ENCODE results near the gene ZSWIM5.
"Not testable (repeated sequence)": the region's sequence is repeated elsewhere in the genome, so short reads cannot be mapped to it uniquely, and the experiment has no call there.

ZSWIM5 gene

DNA sequence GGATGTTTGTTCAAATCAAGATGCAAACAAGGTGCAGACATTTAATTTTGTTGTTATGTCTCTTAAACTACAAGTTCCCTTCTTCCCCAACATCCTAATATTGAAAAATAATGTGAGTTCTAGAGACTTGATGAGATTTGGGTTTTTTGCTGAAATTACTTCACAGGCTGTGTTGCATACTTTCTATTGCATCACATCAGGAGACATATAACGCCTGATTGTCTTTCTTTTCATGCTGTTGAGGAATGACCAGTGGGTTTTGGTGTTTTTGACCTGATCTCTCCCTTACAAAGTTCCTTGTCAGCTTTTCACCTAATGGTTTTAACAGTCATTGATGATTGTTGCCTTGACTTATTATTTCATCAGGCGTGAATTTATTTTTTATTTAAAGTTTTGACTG, 111.0 kb downstream of the ZSWIM5 start:
- no peak for DNase-seq (ENCODE audit: low read depth in 2 of 2)

DNA sequence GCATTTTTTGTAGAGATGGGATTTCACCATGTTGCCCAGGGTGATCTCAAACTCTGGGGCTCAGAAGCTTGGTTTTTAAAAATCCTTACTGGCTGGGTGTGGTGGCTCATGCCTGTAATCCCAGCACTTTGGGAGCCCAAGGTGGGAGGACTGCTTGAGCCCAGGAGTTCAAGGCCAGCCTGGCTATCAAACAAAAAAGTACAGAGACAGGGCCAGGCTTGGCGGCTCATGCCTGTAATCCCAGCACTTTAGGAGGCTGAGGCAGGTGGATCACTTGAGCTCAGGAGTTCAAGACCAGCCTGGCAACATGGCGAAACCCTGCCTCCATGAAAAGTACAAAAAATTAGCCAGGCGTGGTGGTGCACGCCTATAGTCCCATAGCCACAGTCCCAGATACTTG, 112.0 kb downstream of the ZSWIM5 start:
- DNase-seq (ENCODE audit: low read depth in 2 of 2) = not testable (repeated sequence)

DNA sequence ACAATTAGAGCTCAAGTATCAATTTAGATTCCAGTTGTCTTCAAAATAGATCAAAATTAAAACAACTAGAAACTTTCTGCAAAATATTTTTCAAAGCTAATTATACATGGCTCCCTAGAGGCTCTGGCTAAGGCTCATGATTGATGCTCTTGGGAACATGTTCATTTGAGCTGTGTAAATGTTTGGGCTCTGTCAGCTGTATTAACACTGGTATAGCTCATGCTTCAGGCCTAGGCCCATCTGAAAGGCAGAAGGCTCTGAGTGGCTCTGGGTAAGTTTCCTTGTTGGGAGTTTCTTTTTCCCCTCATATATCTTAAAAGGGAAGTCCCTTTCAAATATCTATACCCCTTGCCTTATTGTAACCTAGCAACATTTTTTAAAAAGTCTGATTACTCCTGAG, 113.1 kb downstream of the ZSWIM5 start:
- no peak for DNase-seq (ENCODE audit: low read depth in 2 of 2)

DNA sequence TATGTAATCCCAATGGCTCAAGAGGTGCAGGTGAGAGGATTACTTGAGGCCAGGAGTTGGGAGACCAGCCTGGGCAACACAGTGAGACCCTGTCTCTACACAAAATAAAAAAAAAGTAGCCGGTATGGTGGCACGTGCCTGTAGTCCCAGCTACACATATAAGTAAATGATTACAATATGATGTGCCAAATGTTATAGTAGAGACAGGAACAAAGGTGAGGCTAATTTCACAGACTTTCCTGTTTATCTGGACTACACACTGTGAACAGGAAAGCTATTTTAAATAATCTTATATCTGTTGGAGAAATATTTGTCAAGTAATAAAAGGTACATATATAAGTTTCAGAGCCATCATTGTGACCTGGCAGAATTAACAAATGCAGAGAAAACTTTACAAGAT, 116.7 kb downstream of the ZSWIM5 start:
- DNase-seq (ENCODE audit: low read depth in 2 of 2) = no peak

DNA sequence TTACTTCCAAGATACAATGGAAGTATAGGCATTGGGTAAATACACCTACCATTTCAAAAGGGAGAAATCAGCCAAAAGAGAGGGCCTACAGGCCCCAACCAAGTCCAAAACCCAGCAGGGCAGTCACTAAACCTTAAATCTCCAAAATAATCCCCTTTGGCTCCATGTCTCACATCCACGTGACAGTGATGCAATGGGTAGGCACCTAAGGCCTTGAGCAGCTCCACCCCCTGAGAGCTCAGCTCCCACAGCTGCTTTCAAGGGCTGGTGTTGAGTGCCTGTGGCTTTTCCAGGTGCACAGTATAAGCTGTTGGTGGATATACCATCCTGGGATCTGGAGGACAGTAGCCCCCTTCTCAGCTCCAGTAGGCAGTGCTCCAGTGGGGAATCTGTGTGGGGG, 121.8 kb downstream of the ZSWIM5 start:
- no peak for DNase-seq (ENCODE audit: low read depth in 2 of 2)

DNA sequence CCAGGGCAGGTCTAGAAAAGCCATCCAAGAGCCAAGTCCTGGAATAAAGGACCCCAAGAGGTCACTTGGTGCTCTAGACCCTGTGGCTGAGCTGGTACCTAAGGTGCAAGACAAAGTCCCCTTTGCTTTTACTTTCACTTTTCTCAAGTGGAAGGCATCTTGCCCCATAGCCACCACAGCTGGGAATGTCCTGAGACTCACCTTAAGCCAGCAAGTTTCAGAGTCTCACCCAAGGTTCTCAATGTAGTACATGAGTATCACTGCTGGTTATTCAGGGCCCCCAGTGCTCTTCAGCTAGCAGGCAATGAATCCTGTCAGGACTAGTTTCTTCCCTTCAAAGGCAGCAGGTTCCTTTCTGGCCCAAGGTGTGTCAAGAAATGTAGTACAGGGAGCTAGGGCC, 126.9 kb downstream of the ZSWIM5 start:
- DNase-seq (ENCODE audit: low read depth in 2 of 2) = no peak

DNA sequence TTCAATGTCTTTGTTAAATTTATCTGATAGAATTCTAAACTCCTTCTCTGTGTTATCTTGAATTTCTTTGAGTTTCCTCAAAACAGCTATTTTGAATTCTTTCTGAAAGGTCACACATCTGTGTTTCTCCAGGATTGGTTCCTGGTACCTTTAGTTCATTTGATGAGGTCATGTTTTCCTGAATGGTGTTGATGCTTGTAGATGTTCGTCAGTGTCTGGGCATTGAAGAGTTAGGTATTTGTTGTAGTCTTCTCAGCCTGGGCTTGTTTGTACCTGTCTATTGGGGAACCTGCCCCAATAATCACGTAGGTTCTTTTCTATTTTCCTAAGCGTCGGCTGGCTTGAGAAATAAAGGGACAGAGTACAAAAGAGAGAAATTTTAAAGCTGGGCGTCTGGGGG, 129.4 kb downstream of the ZSWIM5 start:
- DNase-seq (ENCODE audit: low read depth in 2 of 2) = not testable (repeated sequence)

DNA sequence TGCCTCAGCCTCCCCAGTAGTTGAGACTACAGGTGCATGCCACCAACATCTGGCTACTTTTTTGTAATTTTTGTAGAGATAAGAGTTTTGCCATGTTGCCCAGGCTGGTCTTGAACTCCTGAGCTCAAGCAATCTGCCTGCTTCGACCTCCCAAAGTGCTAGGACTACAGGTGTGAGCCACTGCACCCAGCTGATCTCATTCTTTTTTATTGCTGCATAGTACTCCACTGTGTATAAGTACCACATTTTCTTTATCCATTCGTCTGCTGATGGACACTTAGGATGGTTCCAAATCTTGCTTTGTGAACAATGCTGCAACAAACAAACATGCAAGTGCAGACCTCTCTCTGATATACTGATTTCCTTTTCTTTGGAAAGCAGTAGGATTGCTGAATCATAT, 134.8 kb downstream of the ZSWIM5 start:
- no peak for DNase-seq (ENCODE audit: low read depth in 2 of 2)

DNA sequence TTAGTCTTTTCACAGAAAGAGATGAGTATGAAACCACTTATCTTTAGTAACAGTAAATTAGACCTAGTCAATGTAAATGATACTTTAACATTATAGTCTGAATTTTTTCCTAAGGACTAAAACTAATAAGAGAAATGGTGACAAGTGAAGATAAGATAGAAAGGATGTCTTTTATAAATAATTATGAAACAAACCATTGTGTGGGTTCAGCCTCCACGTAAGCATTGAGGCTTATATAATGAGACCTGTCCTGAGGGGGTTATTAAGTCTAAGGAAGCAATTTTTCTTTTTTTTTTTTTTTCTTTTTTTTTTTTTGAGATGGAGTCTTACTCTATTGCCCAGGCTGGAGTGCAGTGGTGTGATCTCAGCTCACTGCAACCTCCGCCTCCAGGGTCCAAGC, 138.6 kb downstream of the ZSWIM5 start:
- DNase-seq (ENCODE audit: low read depth in 2 of 2) = no peak

DNA sequence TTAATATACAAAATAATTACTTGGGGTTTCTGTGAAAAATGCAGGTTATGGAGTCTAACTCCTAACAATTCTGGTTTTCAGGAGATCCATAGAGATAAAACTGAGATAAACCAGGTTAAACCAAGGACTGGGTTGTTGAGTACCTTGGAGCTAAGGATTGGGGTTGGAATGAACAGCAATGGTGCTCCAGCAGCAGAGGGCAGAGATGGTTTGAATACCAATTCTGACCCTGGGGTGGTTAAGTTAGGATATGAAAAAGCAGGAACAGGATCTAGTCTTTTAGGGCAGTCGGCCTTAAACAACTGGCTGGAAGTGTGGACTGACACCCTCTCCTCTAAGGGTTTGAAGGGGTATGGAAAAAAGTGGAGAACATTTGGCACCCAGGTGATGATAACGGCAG, 141.3 kb downstream of the ZSWIM5 start:
- DNase-seq (ENCODE audit: low read depth in 2 of 2) = no peak

DNA sequence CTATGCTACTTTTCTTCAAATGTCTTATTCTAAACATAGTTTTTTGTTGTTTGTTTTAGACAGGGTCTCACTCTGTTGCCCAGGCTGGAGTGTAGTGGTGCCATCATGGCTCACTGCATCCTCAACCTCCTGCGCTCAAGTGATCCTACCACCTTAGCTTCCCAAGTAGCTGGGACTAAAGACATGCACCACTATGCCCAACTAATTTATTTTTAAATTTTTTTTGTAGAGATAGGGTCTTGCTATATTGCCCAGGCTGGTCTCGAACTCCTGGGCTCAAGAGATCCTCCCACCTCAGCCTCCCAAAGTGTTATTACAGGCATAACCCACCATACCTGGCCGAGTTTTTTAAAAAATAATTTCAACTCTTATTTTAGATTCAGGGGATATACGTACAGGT, 143.9 kb downstream of the ZSWIM5 start:
- DNase-seq (ENCODE audit: low read depth in 2 of 2) = not testable (repeated sequence)

DNA sequence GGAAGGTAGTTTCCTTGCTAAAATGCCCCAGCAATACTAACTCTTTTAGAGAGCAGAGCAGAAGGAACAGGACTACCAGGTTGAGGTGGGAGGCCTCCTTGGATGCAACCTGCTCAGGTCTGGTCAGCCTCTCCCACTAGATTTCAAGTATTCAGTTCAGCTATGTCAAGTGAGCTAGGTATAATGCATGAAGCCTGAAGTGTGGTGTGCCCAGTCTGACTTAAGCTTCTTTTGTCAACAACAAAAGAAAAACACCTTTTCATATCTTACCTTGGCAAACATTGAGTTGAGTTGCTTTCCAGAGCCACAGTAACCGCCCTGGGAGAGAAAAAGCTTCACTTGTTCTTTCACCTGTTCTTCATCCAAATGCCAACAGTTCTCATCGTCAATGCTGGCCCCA, 146.6 kb downstream of the ZSWIM5 start:
- DNase-seq (ENCODE audit: low read depth in 2 of 2) = no peak

DNA sequence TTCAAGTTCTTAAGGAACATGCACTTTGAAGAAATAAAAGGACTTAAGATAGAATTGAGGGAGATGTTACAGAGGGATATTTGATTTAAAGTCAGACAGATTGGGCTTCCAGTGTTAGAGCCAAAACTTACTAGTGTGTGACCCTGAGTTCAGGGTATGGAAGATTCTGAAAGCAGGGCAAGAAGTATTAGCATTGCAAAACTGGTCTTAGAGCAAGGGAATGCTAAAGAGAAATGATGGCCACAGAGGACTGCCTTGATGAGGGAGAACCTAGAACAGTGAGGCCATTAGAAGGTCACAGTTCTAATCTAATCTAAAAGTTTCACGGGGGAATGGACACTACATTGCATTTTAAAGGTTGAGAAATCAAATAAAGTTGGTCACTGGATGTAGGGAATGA, 148.9 kb downstream of the ZSWIM5 start:
- DNase-seq (ENCODE audit: low read depth in 2 of 2) = no peak

DNA sequence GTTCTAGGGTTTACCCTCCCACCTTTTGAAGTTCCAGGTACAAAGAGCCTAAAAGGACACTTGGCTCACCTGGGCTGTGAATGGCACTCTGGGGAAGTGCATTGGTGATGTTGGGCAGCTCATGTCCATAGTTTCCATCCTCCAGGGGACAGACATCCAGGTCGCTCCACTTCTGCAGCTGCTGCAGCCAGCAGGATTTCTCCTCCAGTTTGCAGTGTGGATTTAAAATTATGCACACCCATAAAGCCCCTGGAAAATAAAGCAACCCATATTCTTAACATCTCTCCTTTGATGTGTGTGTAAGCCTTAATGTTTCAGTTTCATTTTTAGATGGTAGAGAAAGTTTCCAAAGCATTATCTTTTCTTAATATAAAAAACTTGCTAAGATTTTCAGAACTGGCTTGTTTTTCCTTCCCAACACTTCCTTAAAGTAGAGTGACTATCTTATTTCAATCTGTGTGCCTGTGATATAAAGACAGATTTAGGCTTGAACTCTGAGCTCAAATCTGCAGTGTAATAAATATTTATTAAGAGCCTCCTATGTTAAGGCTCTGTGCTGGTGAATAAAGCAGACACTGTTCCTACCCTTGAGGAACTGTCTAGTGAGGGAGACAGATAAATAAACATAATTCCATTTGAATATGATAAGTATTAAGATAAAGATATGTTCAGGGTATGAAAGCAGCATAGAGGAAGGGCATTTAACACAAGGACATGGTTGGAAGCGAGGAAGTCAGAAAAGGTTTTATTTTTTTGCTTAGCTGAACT, 155.2 kb downstream of the ZSWIM5 start:
- DNase-seq (ENCODE audit: low read depth in 2 of 2) = no peak

DNA sequence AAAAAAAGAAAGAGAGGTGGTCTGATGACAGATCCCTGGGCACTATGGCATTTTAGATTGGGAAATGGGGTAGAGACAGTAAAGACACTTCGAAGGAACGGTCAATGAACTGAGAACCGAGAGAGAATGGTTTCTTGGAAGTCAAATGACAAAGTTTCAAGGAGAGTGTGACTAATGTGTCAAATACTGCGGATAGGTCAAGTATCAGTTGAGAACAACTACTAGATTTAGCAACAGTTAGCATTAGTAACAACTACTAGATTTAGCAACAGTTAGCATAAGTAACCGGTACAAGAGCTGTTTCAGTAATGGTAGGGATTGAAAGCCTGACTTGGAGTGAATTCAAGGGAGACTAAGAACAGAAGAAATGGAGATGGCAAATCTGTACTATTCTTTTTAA, 159.4 kb downstream of the ZSWIM5 start:
- DNase-seq (ENCODE audit: low read depth in 2 of 2) = no peak

DNA sequence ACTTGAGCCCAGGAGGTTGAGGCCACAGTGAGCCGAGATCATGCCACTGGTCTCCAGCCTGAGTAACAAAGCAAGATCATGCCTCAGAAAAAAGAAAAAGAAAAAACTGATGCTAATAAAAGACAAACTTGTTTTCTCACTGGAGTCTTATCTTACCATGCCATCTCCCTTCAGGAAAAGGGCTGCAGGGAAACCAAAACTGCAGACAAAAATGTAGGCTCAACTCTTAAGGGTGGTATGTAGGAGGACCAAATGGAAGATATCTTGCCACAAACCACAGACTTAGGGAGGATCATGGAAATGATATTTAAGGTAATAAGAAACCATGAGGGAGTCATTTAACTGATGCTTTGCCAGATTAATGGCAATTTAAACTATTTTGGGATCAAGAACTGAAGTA, 161.5 kb downstream of the ZSWIM5 start:
- no peak for DNase-seq (ENCODE audit: low read depth in 2 of 2)

DNA sequence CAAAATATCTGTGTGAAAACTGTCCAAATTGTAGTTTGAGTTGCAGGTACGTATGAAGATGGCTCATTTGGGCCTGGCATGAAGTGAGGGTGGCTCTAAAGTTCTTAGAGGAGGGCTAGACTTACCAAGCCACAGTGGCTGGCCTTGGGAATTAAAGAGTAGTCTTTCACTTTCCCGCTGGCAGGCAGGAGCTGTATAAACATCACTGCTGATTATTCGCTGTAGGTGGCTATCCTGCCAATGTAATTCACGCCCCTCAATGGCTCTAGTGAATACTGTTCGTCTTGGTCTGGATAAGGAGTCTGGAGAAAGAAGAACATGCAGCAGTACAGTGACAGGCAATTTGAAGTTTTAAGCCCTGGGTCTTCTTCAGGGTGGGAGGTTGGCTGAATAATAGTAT, 163.3 kb downstream of the ZSWIM5 start:
- no peak for DNase-seq (ENCODE audit: low read depth in 2 of 2)

DNA sequence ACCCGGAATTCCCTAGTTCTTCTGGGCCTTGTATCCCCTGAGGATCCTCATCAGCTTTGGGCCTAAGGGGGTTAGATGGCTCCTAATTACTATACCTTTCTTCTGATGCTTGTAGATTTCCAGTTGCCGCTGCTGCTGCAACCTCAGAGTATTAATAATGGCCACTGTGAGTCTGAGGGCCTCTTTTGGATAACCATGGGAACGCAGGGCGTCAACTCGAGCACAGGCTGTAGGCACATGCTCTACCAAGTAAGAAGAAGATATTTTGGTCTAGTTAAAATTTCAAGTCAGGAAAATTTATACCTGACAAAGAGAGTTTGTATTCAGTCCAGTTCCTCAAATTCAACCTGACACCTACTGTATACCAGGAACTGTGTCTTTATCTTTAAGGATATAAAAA, 166.1 kb downstream of the ZSWIM5 start:
- no peak for DNase-seq (ENCODE audit: low read depth in 2 of 2)

DNA sequence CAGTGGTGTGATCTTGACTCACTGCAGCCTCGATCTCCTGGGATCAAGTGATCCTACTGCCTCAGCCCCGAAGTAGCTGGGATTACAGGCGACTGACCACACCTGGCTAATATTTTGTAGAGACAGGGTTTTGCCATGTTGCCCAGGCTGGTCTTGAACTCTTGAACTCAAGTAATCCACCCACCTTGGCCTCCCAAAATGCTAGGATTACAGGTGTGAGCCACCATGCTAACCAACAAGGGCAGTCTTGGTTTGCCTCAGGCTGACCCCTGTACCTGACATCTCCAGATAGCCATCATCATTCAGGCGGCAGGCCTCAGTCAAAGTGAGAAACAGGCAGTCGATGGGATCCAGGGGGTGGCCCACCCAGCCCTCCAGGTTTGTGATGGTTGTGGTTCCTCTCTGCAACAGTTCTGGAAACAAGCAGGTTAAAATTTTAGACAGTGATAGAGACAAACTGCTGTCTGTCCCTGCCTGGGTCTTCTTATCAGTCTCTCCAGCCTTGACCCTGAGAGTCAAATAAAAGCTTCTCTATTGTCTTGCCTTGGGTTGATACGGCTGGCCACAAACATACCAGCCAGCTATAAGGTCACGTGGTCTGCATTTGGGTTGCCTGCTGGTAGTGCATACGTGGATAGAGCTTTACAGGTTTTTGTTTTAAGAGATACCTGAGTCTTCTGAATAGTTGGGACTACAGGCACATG, 167.6 kb downstream of the ZSWIM5 start:
- no peak for DNase-seq (ENCODE audit: low read depth in 2 of 2)

DNA sequence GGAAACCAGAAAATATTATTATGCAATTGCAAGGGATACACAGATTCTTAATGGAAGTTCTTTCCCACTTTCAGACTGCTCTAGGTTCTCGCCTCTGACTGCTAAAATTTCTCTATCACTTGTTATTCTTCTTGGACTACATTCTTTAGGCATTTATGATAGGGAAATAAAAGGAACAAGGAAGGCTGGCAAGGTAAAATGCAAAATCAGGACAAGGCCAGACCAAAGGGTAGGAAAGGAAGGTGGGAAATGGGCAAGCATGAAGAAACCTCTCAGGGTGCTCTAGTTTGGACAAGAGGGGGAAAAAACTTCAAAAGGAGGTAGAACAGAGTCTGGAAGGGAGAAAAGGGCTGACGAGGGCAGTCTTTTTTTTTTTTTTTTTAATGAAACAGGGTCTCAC, 168.2 kb downstream of the ZSWIM5 start:
- DNase-seq (ENCODE audit: low read depth in 2 of 2) = no peak

DNA sequence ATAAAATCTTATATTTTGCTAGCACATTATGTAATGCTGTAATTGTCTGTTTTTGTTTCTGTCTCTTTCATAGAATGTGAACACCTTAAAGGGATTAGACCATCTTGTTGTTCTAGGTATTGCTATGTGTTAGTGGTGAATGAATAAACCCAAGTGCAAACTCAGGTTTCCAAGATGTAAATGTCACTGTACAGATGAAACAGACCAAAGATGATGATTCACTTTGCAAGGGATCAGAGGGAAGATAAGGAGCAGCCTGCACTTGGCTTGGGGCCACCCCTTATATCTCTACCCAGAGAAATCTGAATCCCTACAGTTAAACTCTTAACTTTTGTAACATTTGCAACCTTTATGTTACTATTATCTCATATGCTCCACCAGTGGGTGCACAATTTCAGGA, 168.9 kb downstream of the ZSWIM5 start:
- DNase-seq (ENCODE audit: low read depth in 2 of 2) = no peak

DNA sequence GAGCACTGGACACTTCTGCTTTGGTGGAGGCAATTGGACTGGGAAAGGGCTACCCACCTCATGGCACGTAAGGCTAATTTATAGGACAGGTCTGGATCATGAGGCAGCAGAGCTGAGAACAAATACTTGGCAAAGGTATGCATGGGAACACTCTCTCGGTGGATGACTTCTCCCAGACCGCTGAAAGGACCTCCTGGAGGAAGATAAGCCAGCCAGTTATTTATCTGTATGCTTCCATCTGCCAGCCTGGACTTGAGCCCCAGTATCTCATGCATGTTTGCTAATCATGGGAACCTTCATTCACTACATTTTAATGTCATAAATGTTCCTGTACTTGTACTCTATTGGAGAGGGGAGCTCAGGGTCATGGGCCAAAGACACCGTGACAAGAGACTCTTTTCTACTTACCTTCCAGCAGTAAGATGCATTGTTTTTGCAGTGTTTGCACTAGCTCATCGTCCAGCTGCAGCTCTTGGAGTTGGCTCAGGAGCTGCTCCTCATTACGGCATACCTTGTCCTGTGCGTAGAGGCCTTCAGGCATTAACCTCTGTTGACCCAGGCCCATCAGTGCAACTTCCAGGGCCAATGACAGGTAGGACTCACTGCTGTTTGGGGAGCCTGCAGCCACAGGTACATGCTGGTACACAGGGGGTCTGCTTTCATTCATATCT, 170.6 kb downstream of the ZSWIM5 start:
- no peak for DNase-seq (ENCODE audit: low read depth in 2 of 2)

DNA sequence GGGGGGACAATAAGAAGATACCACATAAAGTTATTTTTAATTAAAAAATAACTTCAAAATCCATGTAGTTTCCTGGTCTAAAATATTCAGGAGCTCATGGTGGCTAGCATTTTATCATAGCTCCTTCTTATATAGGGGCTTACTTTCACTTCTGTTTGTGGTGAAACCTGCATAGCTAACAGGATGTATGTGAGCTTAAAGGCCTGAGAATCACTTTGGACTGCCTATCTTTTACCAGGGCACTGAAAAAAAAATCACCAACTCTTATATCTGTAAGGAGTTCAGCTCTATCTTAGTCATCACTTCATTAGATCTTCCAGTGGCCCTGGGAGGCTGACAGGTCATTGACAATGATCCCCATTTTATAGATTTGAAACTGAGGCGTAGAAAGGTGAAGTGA, 173.0 kb downstream of the ZSWIM5 start:
- no peak for DNase-seq (ENCODE audit: low read depth in 2 of 2)

Data from stimulated activated CD8-positive, alpha-beta memory T cell treated with anti-CD3 and anti-CD28 coated beads, Interleukin-15, amount 100 ng/mL, for 48 hours (primary cell).